Spinal cord (tissue), 10 donors: ENCODE measurements around the gene SPATA21. TPM values are rescaled to one million over a fixed set of nuclear protein-coding genes. Genes with fewer than 3 reads are reported as not detected.
A peak's percentile ranks its signal among the peaks of the same experiment; 100 is the strongest.

Source experiments
- DNase-seq, 6 donors: peaks; one replicate each; pipeline versions ENCODE4 v3.0.0 to v3.0.0-alpha.2; 2013 to 2015; ENCODE audit warnings: low spot score in 6 of 6, low read depth in 4 of 6
- H3K27ac ChIP-seq: one replicate; pipeline ENCODE4 v1.5.1; 2013; ENCODE audit warnings: low read depth, low read length, control low read depth
- H3K27me3 ChIP-seq: one replicate; pipeline ENCODE4 v1.6.1; 2013; ENCODE audit warnings: low read length; ENCODE audit not compliant: control insufficient read depth, insufficient read depth
- H3K36me3 ChIP-seq: one replicate; pipeline ENCODE4 v1.6.1; 2013; ENCODE audit warnings: low read length; ENCODE audit not compliant: control insufficient read depth, insufficient read depth
- H3K4me1 ChIP-seq: one replicate; pipeline ENCODE4 v1.6.1; 2013; ENCODE audit warnings: low read length; ENCODE audit not compliant: control insufficient read depth, insufficient read depth
- H3K4me3 ChIP-seq: one replicate; pipeline ENCODE4 v1.5.1; 2013; ENCODE audit warnings: low read depth, low read length, control low read depth
- H3K9me3 ChIP-seq: one replicate; pipeline ENCODE4 v1.6.1; 2013; ENCODE audit warnings: low read length; ENCODE audit not compliant: control insufficient read depth, insufficient read depth
- WGBS: methylation state at CpG from one replicate; pipeline ENCODE4 v1.1.5; 2013; ENCODE audit warnings: missing lambda C conversion rate; ENCODE audit not compliant: insufficient coverage; 5-methylcytosine and 5-hydroxymethylcytosine counted together
- polyA plus RNA-seq, 2 donors: library from polyadenylated mRNA; unstranded; fragments of 120-200 nt; gene quantifications; one replicate each; pipeline ENCODE4 v1.2.1, GENCODE V29; 2013; ENCODE audit not compliant: insufficient read length in 2 of 2
- total RNA-seq, 2 donors: library from RNA; depleted of rRNA in 1 of 2; stranded (reverse); fragments of 120-200 nt in 1 of 2; fragments of >200 nt in 1 of 2; gene quantifications; one replicate each; pipeline versions ENCODE4 v1.2.3 to v1.2.4, GENCODE V29; 2013 to 2014
- donor health status: healthy.

The SPATA21 gene
- total and polyA plus RNA-seq, 4 donors: 0.17 to 0.59 TPM; not detected in 2

DNA sequence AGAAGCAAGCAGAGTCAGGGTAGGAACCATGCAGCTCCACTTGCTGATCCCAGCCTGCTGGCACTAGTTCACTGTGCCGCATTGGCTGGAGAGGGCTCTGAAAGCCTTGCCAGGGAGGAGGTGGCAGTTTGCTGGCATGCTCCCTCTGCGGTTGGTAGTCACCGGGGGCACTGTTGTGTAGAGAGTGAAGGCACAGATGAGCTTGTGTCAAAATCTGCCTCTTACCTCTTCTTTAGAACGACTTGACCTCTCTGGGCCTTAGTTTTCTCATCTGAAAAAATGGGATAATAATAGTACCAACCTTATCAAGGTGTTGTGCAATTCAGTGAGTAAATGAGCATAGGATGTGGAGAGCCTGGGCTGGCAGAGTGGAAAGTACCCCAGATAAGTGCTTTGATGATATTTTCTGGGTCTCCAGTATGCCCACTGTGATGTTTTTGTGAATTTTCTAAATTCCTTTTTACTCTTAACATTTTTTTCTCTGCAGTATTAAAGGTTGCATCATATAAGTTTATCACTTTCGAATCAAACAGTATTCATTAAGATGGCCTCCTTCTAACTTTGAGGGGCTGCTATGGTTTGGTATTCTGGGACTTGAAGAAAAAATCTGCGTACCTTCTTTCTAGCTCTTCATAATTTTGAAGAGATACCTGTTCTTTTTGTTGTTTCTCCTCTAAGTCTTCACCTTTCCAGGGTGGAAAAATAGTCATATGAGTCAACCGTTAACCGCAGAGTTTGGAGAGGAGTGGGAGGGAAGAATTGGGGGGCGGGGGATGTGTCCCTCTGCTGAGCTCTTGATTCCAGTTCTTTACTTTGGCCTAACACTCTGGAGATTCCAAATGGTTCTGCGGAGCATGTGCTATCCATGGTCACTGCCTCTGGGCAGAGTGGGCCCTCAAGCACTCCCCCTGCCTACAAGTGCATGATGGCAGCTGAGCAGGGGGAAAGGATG is 43.4 kb downstream of the SPATA21 start:
- Histone ChIP-seq H3K4me1 (peaks cover 28% of the 10 kb centered on the region), H3K27me3 (no peaks in the 10 kb centered on the region), H3K27ac (peak overlapping the region; percentile 53), H3K36me3 (peaks cover 52% of the 10 kb centered on the region), H3K9me3 (no peaks in the 10 kb centered on the region), H3K4me3 (no peak overlapping the region)
- peak in 2 of 6 donors; percentile 23 to 73 for DNase-seq
- WGBS: 51% methylated on average over 5 of the region's 10 CpGs

DNA sequence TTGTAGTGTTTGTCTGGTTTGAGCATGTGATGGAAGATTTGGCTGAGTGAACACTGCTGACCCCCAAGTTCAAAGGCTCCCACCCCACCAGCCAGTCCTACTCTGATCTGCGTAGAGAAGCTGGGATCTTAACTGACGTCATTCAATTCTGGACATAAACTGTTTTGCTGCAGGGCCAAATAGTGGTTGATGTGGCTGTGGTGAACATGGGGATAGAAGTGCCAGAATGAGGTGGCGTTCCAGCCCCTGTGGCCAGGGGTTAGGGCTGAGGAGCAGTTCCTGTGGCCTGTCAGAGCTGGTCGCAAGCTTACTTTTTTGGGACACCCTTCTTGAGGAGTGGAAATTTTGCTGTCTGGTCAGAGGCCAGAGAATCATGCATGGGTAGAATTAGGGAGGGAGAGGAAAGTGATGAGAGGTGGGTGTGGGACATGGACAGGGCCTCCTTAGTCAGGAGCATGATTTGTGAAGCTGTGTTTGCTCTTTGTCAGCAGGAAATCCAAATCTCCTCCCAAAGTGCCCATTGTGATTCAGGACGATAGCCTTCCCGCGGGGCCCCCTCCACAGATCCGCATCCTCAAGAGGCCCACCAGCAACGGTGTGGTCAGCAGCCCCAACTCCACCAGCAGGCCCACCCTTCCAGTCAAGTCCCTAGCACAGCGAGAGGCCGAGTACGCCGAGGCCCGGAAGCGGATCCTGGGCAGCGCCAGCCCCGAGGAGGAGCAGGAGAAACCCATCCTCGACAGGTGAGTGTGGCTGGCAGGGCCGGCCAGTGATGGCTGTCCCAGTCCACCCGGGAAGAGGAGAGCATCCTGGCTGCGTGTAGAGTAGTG is 44.3 kb downstream of the SPATA21 start:
- Histone ChIP-seq H3K9me3 (no peaks in the 10 kb centered on the region), H3K4me1 (peaks cover 24% of the 10 kb centered on the region), H3K27ac (peak overlapping the region; percentile 53), H3K4me3 (no peak overlapping the region), H3K36me3 (peaks cover 43% of the 10 kb centered on the region), H3K27me3 (no peaks in the 10 kb centered on the region)
- DNase-seq: no peak
- 74% methylated on average over 21 of the region's 21 CpGs for WGBS

DNA sequence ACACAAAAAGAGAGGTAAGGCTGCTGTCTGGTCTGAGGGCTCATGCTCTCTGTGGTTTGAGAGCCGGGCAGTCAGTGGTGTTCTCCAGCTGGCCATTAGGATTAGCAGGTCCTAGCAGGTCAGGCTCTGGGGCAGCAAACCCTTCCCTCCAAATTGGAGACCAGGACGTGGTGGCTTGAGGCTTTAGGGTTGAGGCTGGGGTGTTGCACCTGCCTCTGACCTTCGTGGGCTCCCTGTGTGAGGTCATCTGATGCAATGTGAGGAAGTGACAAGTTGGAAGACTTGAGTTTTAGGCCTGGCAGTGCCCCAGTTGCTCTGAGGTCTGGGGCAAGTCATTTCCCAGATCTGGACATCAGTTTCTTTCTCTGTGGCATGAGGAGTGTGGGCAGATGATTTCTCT is 45.8 kb downstream of the SPATA21 start:
- Histone ChIP-seq H3K27me3 (no peaks in the 10 kb centered on the region), H3K4me3 (no peak overlapping the region), H3K4me1 (peaks cover 35% of the 10 kb centered on the region), H3K27ac (no peak overlapping the region), H3K9me3 (no peaks in the 10 kb centered on the region), H3K36me3 (peaks cover 28% of the 10 kb centered on the region)
- 95% methylated on average over 2 of the region's 3 CpGs for WGBS
- DNase-seq: no peak

DNA sequence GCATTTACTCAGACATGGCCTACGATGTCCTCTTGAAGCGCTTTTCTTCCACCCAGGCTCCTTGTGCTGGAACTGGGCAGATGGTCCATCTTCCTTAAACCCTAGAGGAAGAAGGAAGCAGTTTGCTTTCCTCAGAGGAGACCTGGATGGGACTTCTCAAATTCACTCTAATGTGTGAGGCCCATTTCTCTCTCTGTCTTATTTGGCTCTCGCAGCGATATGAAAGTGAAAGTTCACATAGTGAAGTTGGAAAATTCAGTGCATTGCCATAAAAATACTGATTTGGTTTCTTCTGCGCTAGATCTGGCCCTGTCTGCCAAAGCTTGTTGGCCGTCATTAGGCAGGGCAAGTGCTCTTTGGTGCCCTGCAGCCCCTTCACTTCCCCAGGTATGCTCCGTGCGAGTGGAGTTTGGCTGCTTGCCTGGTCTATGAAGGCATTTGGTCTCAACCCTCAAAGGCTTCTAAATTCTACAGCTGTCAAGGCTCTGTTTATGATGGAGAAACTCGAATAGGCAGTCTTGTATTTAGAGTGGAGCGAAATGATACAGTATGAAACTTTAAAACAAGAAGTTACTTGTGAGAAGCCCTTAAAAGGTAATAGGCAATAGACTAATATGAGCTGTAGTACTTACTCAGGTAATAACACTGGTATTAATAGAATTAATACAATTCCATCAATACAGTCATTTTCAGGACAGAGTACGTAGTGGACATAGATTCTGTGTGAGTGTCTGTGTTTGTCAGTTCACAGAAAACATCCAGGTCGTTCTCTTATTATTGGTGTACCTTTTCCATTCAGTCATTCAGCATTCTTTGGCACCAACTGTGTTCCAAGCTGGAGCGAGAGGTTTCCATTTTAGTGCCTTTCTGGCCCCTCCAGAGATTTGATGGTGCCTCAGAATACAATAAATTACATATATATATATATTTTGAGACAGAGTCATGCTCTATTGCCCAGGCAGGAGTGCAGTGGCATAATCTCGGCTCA is 49.7 kb downstream of the SPATA21 start:
- 93% methylated on average over 8 of the region's 14 CpGs for WGBS
- H3K27ac ChIP-seq: peak overlapping the region; percentile 53
- DNase-seq: no peak

DNA sequence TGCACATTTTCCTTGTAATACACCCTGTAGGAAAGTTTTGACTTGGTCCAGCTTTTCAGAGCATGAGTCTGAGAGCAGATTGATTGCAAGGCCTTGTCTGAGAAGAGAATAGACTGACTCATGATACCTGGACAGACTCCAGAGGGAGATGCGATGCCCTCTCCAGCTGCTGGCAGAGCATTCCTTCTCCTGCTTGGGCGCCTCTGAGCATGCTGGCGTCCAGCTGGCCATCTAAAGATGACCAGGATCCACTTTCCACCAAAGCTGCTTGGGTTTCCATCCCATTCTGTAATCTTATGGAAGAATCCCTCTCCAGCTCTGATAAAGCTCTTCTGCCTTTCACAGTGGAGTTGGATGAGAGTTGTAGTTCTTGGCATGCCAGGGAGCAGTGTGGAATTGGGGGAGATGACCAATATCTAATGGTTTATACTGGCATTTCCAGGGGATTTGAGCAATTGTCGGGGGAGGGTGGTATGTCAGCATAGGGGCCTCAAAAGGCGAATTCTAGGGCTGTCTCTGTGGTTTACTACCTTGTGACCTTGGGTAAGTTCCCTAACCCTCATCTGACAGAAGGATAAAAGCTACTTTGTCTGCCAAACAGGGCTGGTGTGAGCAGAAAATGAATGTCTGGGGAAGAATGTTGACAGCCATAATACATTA is 50.6 kb downstream of the SPATA21 start:
- Histone ChIP-seq H3K36me3 (no peaks in the 10 kb centered on the region), H3K27ac (peak overlapping the region; percentile 53), H3K27me3 (no peaks in the 10 kb centered on the region), H3K4me1 (peaks cover 25% of the 10 kb centered on the region), H3K4me3 (no peak overlapping the region), H3K9me3 (no peaks in the 10 kb centered on the region)
- WGBS: 64% methylated on average over 4 of the region's 5 CpGs
- DNase-seq: peak in 2 of 6 donors; percentile 19 to 64

More for the DNA sequence above, 49.7 kb downstream of the SPATA21 start:
- Histone ChIP-seq H3K27me3 (no peaks in the 10 kb centered on the region), H3K4me3 (no peak overlapping the region), H3K4me1 (peaks cover 34% of the 10 kb centered on the region), H3K9me3 (no peaks in the 10 kb centered on the region), H3K36me3 (no peaks in the 10 kb centered on the region)

DNA sequence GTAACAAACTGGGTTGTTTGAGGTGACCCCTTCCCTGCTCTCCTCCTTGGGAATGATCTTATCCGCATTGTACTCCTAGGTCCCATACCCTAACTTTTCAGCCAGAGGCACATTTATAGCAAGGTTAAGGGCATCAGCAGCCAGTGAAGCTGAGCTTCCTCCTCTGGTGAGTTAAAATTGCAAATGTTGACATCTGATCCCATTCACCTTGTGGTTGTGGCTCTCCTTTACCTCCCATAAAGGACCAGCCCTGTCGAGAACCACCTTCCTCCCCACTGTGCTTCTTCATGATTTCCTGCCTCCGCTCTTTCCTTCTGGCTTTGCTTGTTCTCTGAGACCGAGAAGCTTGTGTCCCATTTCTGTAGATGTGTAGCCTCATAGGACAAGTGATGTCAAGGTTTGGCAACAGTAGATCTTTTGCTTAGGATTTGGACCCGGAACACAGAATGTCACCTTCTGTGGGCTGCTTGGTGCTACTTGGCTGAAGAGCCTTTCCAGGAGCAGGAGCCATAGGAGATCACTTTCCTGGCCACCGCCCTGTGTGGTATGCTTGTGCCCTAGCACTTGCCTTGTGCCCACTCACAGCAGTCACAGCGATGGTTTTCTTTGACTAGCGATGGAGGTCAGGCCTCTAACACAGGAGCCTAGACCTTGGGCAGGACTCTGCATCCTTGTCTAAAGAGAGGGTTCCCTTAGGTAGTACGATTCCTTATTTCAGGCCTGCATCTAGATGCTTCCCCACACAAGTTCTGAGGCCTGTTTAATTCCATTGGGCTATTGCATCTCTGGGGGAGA is 51.4 kb downstream of the SPATA21 start:
- Histone ChIP-seq H3K9me3 (no peaks in the 10 kb centered on the region), H3K4me1 (peaks cover 21% of the 10 kb centered on the region), H3K27me3 (no peaks in the 10 kb centered on the region), H3K4me3 (no peak overlapping the region), H3K27ac (peak overlapping the region; percentile 20), H3K36me3 (no peaks in the 10 kb centered on the region)
- DNase-seq: no peak
- WGBS: 76% methylated on average over 5 of the region's 9 CpGs

DNA sequence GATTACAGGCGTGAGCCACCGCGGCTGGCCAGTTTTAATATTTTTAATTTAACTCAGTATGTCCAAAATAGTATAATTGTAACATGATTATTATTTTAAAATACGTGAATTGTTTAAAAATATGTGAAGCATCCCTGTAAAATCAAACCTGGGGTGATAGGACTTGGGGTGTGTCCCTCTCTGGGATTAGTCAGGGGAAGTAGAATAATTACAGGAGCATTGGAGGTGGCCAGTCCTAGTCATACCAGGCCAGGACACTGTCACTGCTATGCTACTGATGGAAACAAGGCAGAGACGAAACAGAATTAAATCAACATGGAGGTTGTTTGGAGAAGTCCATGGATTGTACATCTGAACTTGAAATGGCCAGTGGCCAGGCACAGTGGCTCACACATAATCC is 53.3 kb downstream of the SPATA21 start:
- Histone ChIP-seq H3K27ac (no peak overlapping the region), H3K27me3 (no peaks in the 10 kb centered on the region), H3K4me3 (no peak overlapping the region), H3K36me3 (peaks cover 3% of the 10 kb centered on the region), H3K9me3 (no peaks in the 10 kb centered on the region), H3K4me1 (peaks cover 21% of the 10 kb centered on the region)
- 71% methylated on average over 1 of the region's 5 CpGs for WGBS
- DNase-seq: no peak

DNA sequence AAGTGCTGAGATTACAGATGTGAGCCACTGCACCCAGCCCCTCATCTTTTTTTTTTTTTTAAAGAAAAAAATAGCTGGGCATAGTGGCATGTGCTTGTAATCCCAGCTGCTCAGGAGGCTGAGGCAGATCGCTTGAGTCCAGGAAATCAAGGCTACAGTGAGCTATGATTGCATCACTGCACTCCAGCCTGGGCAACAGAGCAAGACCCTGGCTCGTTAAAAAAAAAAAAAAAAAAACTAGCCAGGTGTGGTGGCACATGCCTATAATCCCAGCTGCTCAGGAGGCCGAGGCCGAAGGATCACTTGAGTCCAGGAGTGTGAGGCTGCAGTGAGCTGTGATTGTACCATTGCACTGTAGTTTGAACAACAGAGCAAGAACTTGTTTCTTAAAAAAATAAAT is 56.4 kb downstream of the SPATA21 start:
- Histone ChIP-seq H3K9me3 (no peaks in the 10 kb centered on the region), H3K4me3 (no peak overlapping the region), H3K27ac (no peak overlapping the region), H3K36me3 (peaks cover 3% of the 10 kb centered on the region), H3K27me3 (no peaks in the 10 kb centered on the region), H3K4me1 (peaks cover 16% of the 10 kb centered on the region)
- no peak for DNase-seq
- 100% methylated on average over 1 of the region's 4 CpGs for WGBS
